Cardiac muscle cell (in vitro differentiated cells and primary cell): ENCODE measurements around the gene SLC9A3. TPM values are rescaled to one million over a fixed set of nuclear protein-coding genes. Genes with fewer than 3 reads are reported as not detected.

Experiments
- DNase-seq, 2 donors: peaks; one replicate each; pipeline versions ENCODE4 v3.0.0 to v3.0.0-alpha.2; 2010 to 2017; ENCODE audit warnings: low read depth in 1 of 2, low spot score in 1 of 2
- H3K27ac ChIP-seq: fragments of 200-600 bp; sonication (generic); 2 replicates; pipeline ENCODE4 v1.5.1; 2016
- H3K27me3 ChIP-seq: fragments of 200-600 bp; sonication (generic); 2 replicates; pipeline ENCODE4 v1.6.0; 2016; ENCODE audit warnings: control low read depth
- H3K36me3 ChIP-seq: fragments of 200-600 bp; sonication (generic); 2 replicates; pipeline ENCODE4 v1.5.1; 2016; ENCODE audit warnings: control low read depth
- H3K4me1 ChIP-seq: fragments of 200-600 bp; sonication (generic); 2 replicates; pipeline ENCODE4 v1.8.1; 2017; ENCODE audit warnings: low read depth, mild to moderate bottlenecking, mixed run types
- H3K4me3 ChIP-seq: fragments of 200-600 bp; sonication (generic); 2 replicates; pipeline ENCODE4 v1.5.1; 2016; ENCODE audit warnings: mild to moderate bottlenecking
- H3K9me3 ChIP-seq: fragments of 200-600 bp; sonication (generic); 2 replicates; pipeline ENCODE4 v1.5.1; 2017; ENCODE audit warnings: low read depth, mild to moderate bottlenecking, control low read depth
- polyA plus RNA-seq: library from polyadenylated mRNA; unstranded; fragments of >200 nt; fragmentation: Nextera tagmentation; extraction: Ambion mirVana; gene quantifications from 2 replicates; pipeline ENCODE4 v1.2.1, GENCODE V29; 2016
- total RNA-seq: library from RNA; depleted of rRNA; stranded (reverse); fragments of >200 nt; gene quantifications from 2 replicates; pipeline ENCODE4 v1.2.3, GENCODE V29; 2016
- TF ChIP-seq, protein P1 (sequence below): IDR thresholded peaks from 2 replicates; pipeline ENCODE4 v1.5.1; 2012; ENCODE audit warnings: low read depth, mild to moderate bottlenecking, low read length

Gene SLC9A3
- total and polyA plus RNA-seq, 2 experiments from 2014 or later = 4.8 to 15.3 TPM

DNA sequence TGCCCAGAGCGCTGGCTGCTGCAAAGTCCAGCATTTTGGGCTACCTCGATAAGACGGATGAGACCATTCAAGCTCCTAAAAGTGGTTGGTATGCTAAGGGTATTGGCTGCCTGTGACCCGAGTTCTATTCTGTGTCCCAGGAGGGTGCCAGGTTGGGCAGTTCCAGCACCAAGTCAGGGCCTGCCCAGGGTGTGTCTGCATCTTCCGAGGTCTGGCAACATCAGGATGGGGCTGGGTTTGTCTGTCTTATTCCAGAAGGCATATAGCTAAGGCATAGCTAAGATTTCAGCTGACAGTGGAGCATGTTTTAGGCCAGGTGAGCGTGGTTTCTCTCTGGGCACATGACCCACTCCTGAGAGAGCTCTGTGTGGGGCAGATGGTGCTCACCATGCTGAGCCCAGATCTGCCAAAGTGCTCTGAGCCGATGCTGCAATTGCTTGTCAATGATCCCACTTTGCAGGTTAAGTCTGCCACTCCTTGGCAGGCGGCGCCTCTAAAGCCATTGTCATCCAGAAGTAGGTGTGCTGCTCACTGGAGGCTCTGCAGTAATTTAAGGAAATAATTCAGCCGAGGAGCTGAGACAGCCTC is 7.8 kb downstream of the SLC9A3 start:
- DNase-seq = no peak
- no peaks in the 10 kb centered on the region for H3K9me3 ChIP-seq
- no peaks in the 10 kb centered on the region for H3K36me3 ChIP-seq
- peaks cover 27% of the 10 kb centered on the region for H3K27me3 ChIP-seq
- H3K27ac ChIP-seq = no peak overlapping the region
- H3K4me1 ChIP-seq = no peaks in the 10 kb centered on the region
- TF ChIP-seq, protein P1, sequence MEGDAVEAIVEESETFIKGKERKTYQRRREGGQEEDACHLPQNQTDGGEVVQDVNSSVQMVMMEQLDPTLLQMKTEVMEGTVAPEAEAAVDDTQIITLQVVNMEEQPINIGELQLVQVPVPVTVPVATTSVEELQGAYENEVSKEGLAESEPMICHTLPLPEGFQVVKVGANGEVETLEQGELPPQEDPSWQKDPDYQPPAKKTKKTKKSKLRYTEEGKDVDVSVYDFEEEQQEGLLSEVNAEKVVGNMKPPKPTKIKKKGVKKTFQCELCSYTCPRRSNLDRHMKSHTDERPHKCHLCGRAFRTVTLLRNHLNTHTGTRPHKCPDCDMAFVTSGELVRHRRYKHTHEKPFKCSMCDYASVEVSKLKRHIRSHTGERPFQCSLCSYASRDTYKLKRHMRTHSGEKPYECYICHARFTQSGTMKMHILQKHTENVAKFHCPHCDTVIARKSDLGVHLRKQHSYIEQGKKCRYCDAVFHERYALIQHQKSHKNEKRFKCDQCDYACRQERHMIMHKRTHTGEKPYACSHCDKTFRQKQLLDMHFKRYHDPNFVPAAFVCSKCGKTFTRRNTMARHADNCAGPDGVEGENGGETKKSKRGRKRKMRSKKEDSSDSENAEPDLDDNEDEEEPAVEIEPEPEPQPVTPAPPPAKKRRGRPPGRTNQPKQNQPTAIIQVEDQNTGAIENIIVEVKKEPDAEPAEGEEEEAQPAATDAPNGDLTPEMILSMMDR = no peak
- H3K4me3 ChIP-seq = no peak overlapping the region

DNA sequence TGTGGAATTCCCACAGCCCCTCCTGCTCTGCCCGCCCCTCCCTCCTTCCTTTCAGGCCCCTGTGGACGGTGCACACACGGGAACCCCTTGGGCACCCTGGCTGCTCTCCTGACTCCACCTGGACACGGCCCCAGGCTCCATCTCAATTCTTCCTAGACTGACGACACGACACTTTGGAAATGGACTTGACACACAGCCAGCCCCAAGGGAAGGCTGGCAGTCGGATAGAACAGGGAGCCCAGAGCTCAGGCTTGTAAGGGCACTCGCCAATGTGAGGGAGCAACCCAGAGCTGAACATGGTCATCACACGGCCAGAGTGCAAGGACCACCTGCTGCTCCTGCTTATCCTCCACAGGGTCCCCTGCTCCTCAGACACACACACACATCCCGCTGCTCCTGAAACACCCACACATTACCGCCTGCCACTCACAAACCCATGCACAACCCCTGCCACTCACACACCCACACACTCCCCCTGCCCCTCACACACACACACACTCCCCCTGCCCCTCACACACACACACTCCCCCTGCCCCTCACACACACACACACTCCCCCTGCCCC is 8.9 kb downstream of the SLC9A3 start:
- DNase-seq = no peak
- Histone ChIP-seq H3K27ac (no peak overlapping the region), H3K36me3 (no peaks in the 10 kb centered on the region), H3K4me3 (no peak overlapping the region), H3K27me3 (peaks cover 23% of the 10 kb centered on the region), H3K4me1 (no peaks in the 10 kb centered on the region), H3K9me3 (no peaks in the 10 kb centered on the region)
- TF ChIP-seq, protein P1 = no peak

DNA sequence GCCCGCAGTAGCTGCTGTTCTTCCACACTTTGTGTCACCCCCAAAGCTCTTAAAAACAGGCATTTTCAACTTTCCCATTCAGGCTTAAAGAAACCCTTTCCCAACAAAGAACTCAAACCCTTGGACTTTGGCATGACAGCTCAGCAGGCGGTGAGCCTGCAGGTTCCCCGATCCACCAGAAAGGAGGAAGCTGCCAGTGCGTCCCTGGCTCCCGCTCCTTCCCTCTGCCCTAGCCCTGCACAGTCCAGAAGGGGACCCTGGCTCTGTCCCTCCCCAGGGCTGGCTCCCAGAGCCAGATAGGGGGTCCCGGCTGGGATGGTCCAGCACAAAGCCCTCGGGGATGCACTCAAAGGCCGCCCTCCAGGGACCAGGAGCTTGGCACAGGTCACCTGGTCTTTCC is 9.6 kb downstream of the SLC9A3 start:
- Histone ChIP-seq H3K36me3 (no peaks in the 10 kb centered on the region), H3K4me1 (no peaks in the 10 kb centered on the region), H3K4me3 (no peak overlapping the region), H3K9me3 (no peaks in the 10 kb centered on the region), H3K27me3 (peaks cover 23% of the 10 kb centered on the region), H3K27ac (no peak overlapping the region)
- DNase-seq = no peak
- TF ChIP-seq, protein P1 = no peak

DNA sequence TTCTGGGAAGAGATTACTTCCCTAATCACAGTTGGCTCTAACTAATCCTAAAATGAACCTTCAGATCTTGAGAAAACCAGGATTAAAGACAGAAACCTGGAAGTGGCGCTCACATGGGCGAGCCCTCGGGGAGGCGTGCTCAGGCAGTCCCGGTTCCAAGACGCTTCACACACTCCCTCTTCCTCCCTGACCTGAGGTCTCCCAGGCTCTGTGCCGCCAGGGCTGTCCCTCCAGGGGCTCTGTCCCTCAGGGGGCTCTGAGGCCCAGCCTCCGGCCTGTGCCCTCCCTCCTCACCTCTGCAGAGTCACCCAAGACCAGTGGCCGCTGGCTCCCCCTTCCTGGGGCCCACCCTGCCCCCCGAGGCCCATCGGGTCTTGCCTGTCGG is 10.2 kb downstream of the SLC9A3 start:
- Histone ChIP-seq H3K9me3 (no peaks in the 10 kb centered on the region), H3K4me3 (no peak overlapping the region), H3K27me3 (peaks cover 20% of the 10 kb centered on the region), H3K4me1 (no peaks in the 10 kb centered on the region), H3K27ac (no peak overlapping the region), H3K36me3 (no peaks in the 10 kb centered on the region)
- DNase-seq = no peak
- TF ChIP-seq, protein P1 = no peak

DNA sequence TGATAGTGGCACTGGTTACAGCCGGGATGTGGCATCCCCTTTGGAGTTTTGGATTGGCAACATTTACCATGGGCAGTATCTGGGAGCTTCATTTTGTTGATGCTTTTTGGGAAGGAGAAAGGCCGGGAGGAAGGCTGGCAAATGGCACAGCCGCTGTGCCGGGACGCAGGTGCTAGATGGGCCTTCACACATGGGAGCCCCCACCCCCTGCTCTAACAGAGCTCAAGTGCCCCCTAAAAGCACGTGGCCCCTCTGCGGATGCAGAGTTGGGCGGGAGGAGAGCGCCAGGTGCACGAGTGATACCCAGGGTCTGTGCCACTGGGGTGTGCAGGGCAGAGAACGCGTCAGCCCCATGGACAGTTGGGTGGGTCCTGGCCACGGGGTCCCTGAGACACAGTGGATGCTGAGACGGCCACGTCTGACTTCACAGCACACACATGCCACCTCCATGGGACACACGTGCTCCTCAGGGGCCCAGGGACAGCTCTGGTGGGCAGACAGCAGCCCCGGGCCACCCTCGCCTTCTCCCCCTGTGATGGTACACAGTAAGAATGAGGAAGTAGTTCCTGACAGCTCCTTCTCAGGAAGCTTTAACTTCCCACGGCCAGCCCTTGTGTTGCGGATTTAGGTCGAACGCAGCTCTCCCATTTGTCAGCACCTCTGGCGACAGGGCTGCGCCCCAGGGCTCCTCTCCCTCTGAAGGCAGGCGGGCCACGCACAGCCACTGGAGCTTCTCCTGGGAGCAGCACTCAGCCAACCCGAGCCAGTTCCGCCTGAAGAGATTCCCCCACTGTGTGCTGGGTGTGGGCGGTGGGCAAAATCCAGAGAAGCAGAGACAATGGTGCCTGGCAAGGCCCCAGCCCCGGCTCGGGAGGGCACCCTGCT is 10.8 kb downstream of the SLC9A3 start:
- Histone ChIP-seq H3K9me3 (no peaks in the 10 kb centered on the region), H3K27me3 (peaks cover 14% of the 10 kb centered on the region), H3K4me1 (no peaks in the 10 kb centered on the region), H3K4me3 (no peak overlapping the region), H3K27ac (no peak overlapping the region), H3K36me3 (no peaks in the 10 kb centered on the region)
- no peak for DNase-seq
- TF ChIP-seq, protein P1 = no peak
